GM12873 (cell line): ENCODE data around the gene PDE6H.

Source experiments
- CTCF ChIP-seq: IDR thresholded peaks from 2 replicates; pipeline ENCODE4 v1.5.1; 2012; ENCODE audit warnings: low read depth, mild to moderate bottlenecking, moderate library complexity, low read length, control low read depth; ENCODE audit not compliant: insufficient read depth; ENCODE audit errors: missing control alignments

Gene PDE6H

GRCh38 chr12:14999695-15000365 is 27.0 kb downstream of the PDE6H start:
- TF ChIP-seq CTCF = no peak

- no peak for TF ChIP-seq CTCF
These were observed 27.7 kb downstream of the PDE6H start for GRCh38 chr12:15000575-15000974.

- TF ChIP-seq CTCF = no peak
These were observed 29.0 kb downstream of the PDE6H start for GRCh38 chr12:15001733-15002382.

GRCh38 chr12:15004421-15004820 is 31.6 kb downstream of the PDE6H start:
- TF ChIP-seq CTCF = no peak

- no peak for TF ChIP-seq CTCF
These were observed 32.2 kb downstream of the PDE6H start for GRCh38 chr12:15005064-15005463.

GRCh38 chr12:15007551-15007950 is 34.7 kb downstream of the PDE6H start:
- TF ChIP-seq CTCF = no peak

GRCh38 chr12:15011162-15011561 is 38.3 kb downstream of the PDE6H start:
- peak; percentile 33 for TF ChIP-seq CTCF
